Hepatocyte (in vitro differentiated cells): ENCODE measurements around the gene CMKLR1. TPM values are rescaled to one million over a fixed set of nuclear protein-coding genes. Genes with fewer than 3 reads are reported as not detected.

ENCODE experiments used
- DNase-seq: peaks from one replicate; pipeline ENCODE4 v3.0.0-alpha.2; 2016; ENCODE audit warnings: low spot score
- H2AFZ ChIP-seq: fragments of 200-600 bp; sonication (generic); 2 replicates; pipeline ENCODE4 v1.6.0; 2016; ENCODE audit warnings: antibody characterized with exemption, mild to moderate bottlenecking
- H3K27ac ChIP-seq: fragments of 200-600 bp; sonication (generic); 2 replicates; pipeline ENCODE4 v1.5.1; 2016; ENCODE audit warnings: mild to moderate bottlenecking
- H3K27me3 ChIP-seq: fragments of 200-600 bp; sonication (generic); 2 replicates; pipeline ENCODE4 v1.6.1; 2016
- H3K36me3 ChIP-seq: fragments of 200-600 bp; sonication (generic); replicated peaks from 2 replicates; pipeline ENCODE4 v1.5.1; 2016; ENCODE audit warnings: low read depth; ENCODE audit not compliant: insufficient read depth
- H3K4me1 ChIP-seq: fragments of 200-600 bp; sonication (generic); 2 replicates; pipeline ENCODE4 v1.5.1; 2016; ENCODE audit warnings: mild to moderate bottlenecking, moderate library complexity; ENCODE audit not compliant: insufficient read depth
- H3K4me2 ChIP-seq: fragments of 200-600 bp; sonication (generic); 2 replicates; pipeline ENCODE4 v1.6.0; 2016
- H3K4me3 ChIP-seq: fragments of 200-600 bp; sonication (generic); 2 replicates; pipeline ENCODE4 v1.5.1; 2016; ENCODE audit warnings: mild to moderate bottlenecking
- H3K79me2 ChIP-seq: fragments of 200-600 bp; sonication (generic); 2 replicates; pipeline ENCODE4 v1.6.0; 2017; ENCODE audit warnings: mild to moderate bottlenecking
- H3K9me2 ChIP-seq: fragments of 200-600 bp; sonication (generic); replicated peaks from 2 replicates; pipeline ENCODE4 v1.6.0; 2017; ENCODE audit warnings: mild to moderate bottlenecking; ENCODE audit not compliant: insufficient read depth
- H3K9me3 ChIP-seq: fragments of 200-600 bp; sonication (generic); 2 replicates; pipeline ENCODE4 v1.5.1; 2016; ENCODE audit warnings: low read depth, mild to moderate bottlenecking
- H4K20me1 ChIP-seq: fragments of 200-600 bp; sonication (generic); 2 replicates; pipeline ENCODE4 v1.6.0; 2016; ENCODE audit warnings: mild to moderate bottlenecking; ENCODE audit not compliant: insufficient read depth, poor library complexity, severe bottlenecking
- EZH2 ChIP-seq: fragments of 200-600 bp; sonication (generic); IDR thresholded peaks from 2 replicates; pipeline ENCODE4 v1.6.1; 2016; ENCODE audit warnings: antibody characterized with exemption, mild to moderate bottlenecking, borderline replicate concordance
- EZH2phosphoT487 ChIP-seq: fragments of 200-600 bp; sonication (generic); IDR thresholded peaks from one replicate; pipeline ENCODE4 v1.6.1; 2018; ENCODE audit warnings: antibody characterized with exemption, mild to moderate bottlenecking, low read depth, moderate library complexity; ENCODE audit not compliant: unreplicated experiment, severe bottlenecking
- WGBS: methylation state at CpG from one replicate; pipeline ENCODE4 v1.1.6; 2016; ENCODE audit warnings: low lambda C conversion rate; ENCODE audit errors: missing lambda C conversion rate; 5-methylcytosine and 5-hydroxymethylcytosine counted together
- polyA plus RNA-seq: library from polyadenylated mRNA; unstranded; fragments of >200 nt; fragmentation: Nextera tagmentation; extraction: Ambion mirVana; gene quantifications from 2 replicates; pipeline ENCODE4 v1.2.1, GENCODE V29; 2016
- total RNA-seq: library from RNA; depleted of rRNA; stranded (reverse); fragments of >200 nt; gene quantifications from 2 replicates; pipeline ENCODE4 v1.2.3, GENCODE V29; 2014
- TF ChIP-seq, protein P1 (sequence below): fragments of 200-600 bp; sonication (generic); IDR thresholded peaks from 2 replicates; pipeline ENCODE4 v1.5.1; 2016; ENCODE audit warnings: antibody characterized with exemption, mild to moderate bottlenecking; ENCODE audit not compliant: poor library complexity

CMKLR1 gene
- total and polyA plus RNA-seq, 2 experiments from 2014 or later: 2.2 to 3.1 TPM

DNA sequence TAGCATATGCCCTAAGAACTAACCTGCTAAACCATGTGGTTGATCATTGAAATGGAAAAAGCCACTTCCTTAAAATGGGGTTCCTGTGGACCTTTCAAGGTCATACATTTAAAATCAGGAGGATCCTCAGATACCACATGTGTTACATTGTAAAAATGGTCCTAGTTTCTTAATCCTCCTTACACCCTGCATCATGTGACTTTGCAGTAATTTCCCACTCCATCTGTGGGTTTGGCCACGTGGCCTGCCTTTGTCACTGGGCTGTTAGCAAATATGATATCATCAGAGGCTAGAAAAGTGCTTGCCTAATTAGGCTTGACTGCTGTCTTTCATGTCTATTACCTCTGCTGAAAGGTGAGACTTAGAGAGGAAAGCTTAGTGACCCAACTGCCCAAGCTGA is 70.7 kb downstream of the CMKLR1 start:
- DNase-seq: no peak
- TF ChIP-seq, protein P1, sequence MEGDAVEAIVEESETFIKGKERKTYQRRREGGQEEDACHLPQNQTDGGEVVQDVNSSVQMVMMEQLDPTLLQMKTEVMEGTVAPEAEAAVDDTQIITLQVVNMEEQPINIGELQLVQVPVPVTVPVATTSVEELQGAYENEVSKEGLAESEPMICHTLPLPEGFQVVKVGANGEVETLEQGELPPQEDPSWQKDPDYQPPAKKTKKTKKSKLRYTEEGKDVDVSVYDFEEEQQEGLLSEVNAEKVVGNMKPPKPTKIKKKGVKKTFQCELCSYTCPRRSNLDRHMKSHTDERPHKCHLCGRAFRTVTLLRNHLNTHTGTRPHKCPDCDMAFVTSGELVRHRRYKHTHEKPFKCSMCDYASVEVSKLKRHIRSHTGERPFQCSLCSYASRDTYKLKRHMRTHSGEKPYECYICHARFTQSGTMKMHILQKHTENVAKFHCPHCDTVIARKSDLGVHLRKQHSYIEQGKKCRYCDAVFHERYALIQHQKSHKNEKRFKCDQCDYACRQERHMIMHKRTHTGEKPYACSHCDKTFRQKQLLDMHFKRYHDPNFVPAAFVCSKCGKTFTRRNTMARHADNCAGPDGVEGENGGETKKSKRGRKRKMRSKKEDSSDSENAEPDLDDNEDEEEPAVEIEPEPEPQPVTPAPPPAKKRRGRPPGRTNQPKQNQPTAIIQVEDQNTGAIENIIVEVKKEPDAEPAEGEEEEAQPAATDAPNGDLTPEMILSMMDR: no peak
- no peak for TF ChIP-seq EZH2
- Histone ChIP-seq H3K4me3 (no peak overlapping the region), H4K20me1 (no peaks in the 10 kb centered on the region), H3K4me1 (no peaks in the 10 kb centered on the region), H3K27ac (no peak overlapping the region), H3K79me2 (no peaks in the 10 kb centered on the region), H3K27me3 (no peaks in the 10 kb centered on the region), H2AFZ (no peak overlapping the region), H3K4me2 (no peak overlapping the region), H3K36me3 (no peaks in the 10 kb centered on the region), H3K9me2 (no peaks in the 10 kb centered on the region), H3K9me3 (no peaks in the 10 kb centered on the region)
- WGBS: 29% methylated on average over 1 of the region's 1 CpG

DNA sequence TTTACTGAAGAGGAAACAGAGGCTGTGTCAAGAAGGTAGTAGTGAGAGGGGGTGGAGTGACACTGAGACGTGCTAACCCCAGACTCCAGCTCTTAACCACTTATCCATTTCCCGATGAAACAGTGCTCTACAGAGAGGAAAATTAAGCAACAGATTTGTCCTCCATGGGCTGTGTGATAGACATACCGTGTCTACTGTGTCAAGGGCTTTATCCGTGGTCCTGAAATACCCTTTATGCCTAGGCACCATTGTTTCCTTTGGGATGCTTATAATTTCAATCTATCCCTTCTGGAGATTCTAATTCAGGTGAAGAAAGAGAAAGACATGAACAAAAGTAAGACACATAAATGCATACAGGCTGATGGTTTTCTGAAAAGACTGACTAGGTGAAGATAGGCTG is 71.7 kb downstream of the CMKLR1 start:
- DNase-seq: no peak
- no peaks in the 10 kb centered on the region for H3K79me2 ChIP-seq
- 73% methylated on average over 4 of the region's 4 CpGs for WGBS
- no peaks in the 10 kb centered on the region for H3K9me2 ChIP-seq
- no peaks in the 10 kb centered on the region for H3K9me3 ChIP-seq
- H3K27me3 ChIP-seq: no peaks in the 10 kb centered on the region
- H3K4me2 ChIP-seq: no peak overlapping the region
- H3K4me1 ChIP-seq: no peaks in the 10 kb centered on the region
- TF ChIP-seq EZH2: no peak
- no peak for TF ChIP-seq EZH2phosphoT487
- TF ChIP-seq, protein P1: no peak
- no peak overlapping the region for H3K4me3 ChIP-seq
- H2AFZ ChIP-seq: no peak overlapping the region
- no peak overlapping the region for H3K27ac ChIP-seq
- H4K20me1 ChIP-seq: no peaks in the 10 kb centered on the region
- H3K36me3 ChIP-seq: no peaks in the 10 kb centered on the region

DNA sequence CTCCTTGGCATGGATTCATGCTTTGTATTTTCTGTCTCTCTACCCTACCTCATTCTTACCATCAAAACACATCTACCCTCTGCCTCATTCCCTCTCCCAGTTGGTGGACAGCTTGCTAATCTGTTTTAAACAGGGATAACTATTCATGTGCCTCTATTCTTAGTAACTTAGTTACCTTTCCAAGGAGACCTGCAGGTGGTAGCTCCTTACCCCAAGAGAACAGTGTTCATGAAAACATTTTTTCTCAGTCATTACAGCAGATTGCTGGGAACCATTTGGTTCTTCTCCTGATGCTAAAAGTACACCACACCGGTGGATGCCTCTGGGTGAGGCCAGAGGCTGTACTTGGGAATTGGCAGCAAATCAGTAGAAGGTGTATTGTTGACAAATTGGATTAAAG is 73.0 kb downstream of the CMKLR1 start:
- Histone ChIP-seq H3K79me2 (no peaks in the 10 kb centered on the region), H3K9me3 (no peaks in the 10 kb centered on the region), H3K9me2 (no peaks in the 10 kb centered on the region), H3K27me3 (no peaks in the 10 kb centered on the region), H3K4me3 (no peak overlapping the region), H3K4me2 (no peak overlapping the region), H3K4me1 (no peaks in the 10 kb centered on the region), H2AFZ (no peak overlapping the region), H3K27ac (no peak overlapping the region), H4K20me1 (no peaks in the 10 kb centered on the region), H3K36me3 (no peaks in the 10 kb centered on the region)
- whole genome bisulfite sequencing: 59% methylated on average over 1 of the region's 1 CpG
- DNase-seq: no peak
- TF ChIP-seq EZH2phosphoT487 (no peak), EZH2 (no peak)
- TF ChIP-seq, protein P1: no peak

DNA sequence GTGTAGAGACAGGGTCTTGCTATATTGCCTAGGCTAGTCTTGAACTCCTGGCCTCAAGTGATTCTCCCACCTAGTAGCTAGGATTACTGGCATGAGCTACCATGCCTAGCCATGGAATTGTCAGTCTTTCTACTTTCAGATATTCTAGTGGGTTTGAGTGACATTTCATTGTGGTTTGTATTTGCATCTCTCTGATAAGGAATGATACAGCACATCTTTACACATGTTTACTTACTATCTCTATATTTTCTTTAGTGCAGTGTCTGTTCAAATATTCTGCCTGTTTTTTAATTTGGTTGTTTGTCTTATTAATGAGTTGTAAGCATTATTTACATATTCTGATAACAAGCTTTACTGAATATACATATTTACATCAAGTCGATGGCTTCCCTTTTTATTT is 73.6 kb downstream of the CMKLR1 start:
- H3K4me2 ChIP-seq: no peak overlapping the region
- no peak overlapping the region for H2AFZ ChIP-seq
- no peak overlapping the region for H3K4me3 ChIP-seq
- no peak for DNase-seq
- no peaks in the 10 kb centered on the region for H3K79me2 ChIP-seq
- no peak overlapping the region for H3K27ac ChIP-seq
- H3K4me1 ChIP-seq: no peaks in the 10 kb centered on the region
- TF ChIP-seq EZH2: no peak
- no peak for TF ChIP-seq EZH2phosphoT487
- TF ChIP-seq, protein P1: no peak
- no peaks in the 10 kb centered on the region for H3K27me3 ChIP-seq
- H4K20me1 ChIP-seq: no peaks in the 10 kb centered on the region
- WGBS: 77% methylated on average over 1 of the region's 1 CpG
- H3K9me3 ChIP-seq: no peaks in the 10 kb centered on the region
- no peaks in the 10 kb centered on the region for H3K9me2 ChIP-seq
- H3K36me3 ChIP-seq: no peaks in the 10 kb centered on the region
